NCI-H82 treated with DMSO at 0.1 percent for 48 hours (cell line): ENCODE data around the gene DHRS4.
A peak's percentile ranks its signal among the peaks of the same experiment; 100 is the strongest.

Source experiments
- DNase-seq: peaks from one replicate; lab custom pipeline; 2025; ENCODE audit not compliant: unreplicated experiment; lab: John Stamatoyannopoulos, UW

DHRS4 gene

DNA sequence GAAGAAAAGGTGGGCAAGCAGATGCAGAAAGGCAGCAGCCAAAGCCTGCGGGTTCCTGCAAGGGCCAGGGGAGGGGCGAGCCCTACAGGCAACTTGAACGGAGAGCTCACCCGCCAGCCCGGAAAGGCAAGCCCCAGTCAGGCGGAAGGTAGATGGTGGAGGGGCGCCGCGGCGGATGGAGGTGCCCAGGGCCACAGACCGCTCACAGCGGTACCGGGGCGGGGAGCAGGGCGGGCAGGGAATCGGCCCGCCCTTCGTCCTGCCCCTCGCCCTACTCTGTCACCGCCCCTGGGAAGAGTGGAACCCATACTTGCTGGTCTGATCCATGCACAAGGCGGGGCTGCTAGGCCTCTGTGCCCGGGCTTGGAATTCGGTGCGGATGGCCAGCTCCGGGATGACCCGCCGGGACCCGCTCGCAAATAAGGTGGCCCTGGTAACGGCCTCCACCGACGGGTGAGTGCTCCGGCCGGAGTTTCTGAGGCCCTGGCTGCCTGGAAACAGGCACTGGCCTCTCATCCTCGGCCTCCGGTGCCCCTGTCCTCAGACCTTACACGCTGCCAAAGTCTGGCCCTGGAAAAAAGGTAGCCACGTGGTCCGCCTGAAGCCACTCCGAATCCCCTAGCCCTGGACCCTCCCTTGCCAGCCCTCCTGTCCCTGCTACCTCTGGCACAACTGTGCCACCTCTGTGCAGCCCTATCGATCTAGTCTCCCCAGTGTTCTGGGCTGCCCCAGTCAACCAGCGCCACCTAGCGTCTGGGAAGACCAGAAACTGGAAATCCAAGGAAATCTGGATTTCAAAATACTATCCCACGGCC is at the start of gene DHRS4:
Gene DHRS4 (plus strand): TSS at position 307 of the 815 bp plus-strand sequence. CDS start 19 bp downstream, at position 326.
- peak; percentile 66 for DNase-seq

- peak; percentile 36 for DNase-seq
Observed at GRCh38 chr14:23910101-23910875, 43.3 kb upstream of the DHRS4 start.

DNA sequence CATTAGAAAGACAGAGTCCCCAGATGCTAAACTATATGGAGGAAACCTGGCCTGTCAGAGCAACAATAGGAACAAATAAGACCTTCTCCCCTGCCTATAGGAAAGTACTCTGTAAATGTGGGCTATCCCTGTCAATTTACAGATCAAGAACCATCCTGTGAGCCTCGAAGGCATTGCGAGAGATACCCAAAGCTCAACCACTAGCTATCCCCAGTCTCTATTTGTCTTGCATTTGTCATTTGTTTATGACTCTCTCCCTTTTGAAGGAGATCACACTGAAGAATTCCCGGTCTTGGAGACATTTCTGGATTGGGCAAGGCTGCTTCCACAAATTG is 42.7 kb upstream of the DHRS4 start:
- no peak for DNase-seq

GRCh38 chr14:23915559-23915958 is 38.0 kb upstream of the DHRS4 start:
- DNase-seq, result no peak

DNA sequence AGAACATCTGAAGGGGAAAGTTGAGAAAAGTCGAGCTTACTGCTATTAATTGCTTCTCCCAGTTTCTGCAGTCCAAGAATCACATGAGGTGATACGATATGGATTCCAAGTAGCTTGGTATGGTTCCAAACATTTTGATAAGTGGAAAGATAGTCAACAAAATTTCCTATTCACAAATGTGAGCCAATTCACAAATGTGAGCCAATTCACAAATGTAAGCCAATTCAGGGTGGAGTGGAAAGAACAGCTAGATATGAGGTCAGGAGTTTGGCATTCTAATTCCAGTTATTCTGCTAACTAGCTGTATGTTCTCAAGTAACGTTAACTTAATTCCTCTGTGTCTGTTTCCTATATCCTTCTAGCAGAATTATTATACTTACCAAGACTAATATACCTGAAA is 37.6 kb upstream of the DHRS4 start:
- DNase-seq, result no peak

DNA sequence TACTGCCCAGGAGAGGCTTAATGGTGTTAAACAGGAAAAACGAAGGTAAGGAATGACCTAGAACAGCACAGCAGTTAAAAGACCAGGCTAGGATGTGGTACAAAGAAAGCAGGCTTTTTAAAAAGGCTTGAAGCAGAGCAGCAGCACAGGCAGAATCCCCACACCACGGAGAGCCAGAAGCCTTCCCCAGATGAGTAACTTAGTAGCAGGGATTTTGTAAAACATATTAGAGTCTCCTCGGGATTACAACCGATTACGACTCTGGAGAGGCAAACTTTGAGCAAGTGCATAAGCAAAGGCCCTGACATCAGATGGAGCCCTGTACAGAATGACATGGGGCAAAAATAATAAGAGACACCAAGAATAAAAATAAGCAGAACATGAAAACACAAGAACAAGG is 37.1 kb upstream of the DHRS4 start:
- no peak for DNase-seq

DNA sequence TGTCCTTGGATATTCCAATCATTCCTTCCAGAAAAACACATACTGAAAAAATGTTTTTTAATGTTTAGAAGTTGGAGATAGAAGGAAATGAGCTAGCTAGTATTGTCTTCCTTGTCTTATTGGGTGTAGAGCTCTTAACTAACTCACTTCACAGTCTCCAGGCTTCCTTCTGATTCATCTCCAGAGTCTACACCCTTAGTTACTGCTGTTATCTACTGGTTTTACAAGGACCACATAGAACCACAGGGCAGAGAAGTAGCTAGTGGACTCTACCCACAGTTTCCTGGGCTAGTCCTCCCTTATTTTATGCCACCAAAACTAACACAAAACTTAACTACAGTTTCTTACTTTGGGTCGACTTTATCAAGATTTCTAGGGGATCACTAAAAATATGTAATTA is 31.0 kb upstream of the DHRS4 start:
- DNase-seq, result no peak

DNA sequence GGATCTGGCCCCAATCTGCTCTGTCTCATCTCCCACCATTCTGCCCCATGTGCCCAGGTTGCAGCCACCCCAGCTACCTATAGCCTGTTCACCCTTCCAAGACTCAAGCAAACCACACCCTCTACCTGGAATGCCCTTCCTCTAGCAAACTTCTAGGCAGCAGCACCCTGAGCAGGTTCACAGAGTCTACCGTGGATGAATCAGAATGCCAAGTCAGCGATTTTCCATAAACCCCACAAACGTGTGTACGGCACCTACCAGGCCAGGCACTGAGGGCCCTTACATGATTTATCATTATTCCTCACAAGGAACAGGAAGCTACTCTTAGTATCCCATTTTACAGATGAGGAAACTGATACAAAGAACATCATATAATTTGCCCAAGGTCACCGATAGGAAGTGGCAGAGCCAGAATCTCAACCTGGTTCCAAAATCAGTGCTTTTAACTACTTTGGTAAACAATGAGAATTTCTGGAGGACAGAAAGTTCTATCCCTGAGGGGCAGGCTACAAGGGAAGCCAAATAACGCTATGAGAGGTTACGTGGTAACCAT is 28.0 kb upstream of the DHRS4 start:
- no peak for DNase-seq

- no peak for DNase-seq
Observed at GRCh38 chr14:23926543-23926942, 27.0 kb upstream of the DHRS4 start.

GRCh38 chr14:23929136-23929535 is 24.4 kb upstream of the DHRS4 start:
- no peak for DNase-seq

DNA sequence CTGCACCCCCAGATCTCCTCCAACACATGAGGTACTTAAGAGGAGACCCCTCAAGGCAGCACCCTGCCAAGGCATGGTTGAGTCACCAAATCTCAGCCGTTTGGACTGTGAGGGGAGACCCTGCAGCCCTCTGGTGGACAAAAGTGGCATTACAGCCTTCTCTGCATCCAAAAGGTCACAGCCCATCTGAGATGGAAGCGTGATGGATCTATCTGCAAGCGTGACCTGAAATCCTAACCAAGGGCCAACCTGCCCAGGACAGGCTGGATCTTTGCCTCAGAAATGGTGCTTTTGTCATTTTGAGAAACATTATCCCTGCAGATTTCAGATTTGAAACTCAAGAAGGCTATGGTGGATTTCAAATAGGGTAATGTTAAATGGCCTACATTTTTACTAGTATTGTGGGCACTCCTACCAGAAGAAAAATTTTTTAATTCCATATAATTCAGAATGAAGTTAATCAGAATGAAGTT is 23.7 kb upstream of the DHRS4 start:
- no peak for DNase-seq

- DNase-seq, result no peak
Observed at GRCh38 chr14:23930742-23931141, 22.8 kb upstream of the DHRS4 start.

GRCh38 chr14:23931721-23932289 is 21.8 kb upstream of the DHRS4 start:
- DNase-seq, result no peak

GRCh38 chr14:23932639-23933038 is 20.9 kb upstream of the DHRS4 start:
- no peak for DNase-seq

GRCh38 chr14:23933108-23933741 is 20.3 kb upstream of the DHRS4 start:
- no peak for DNase-seq

- no peak for DNase-seq
Observed at GRCh38 chr14:23933742-23934128, 19.8 kb upstream of the DHRS4 start.

- DNase-seq, result no peak
Observed at GRCh38 chr14:23935158-23935557, 18.4 kb upstream of the DHRS4 start.

DNA sequence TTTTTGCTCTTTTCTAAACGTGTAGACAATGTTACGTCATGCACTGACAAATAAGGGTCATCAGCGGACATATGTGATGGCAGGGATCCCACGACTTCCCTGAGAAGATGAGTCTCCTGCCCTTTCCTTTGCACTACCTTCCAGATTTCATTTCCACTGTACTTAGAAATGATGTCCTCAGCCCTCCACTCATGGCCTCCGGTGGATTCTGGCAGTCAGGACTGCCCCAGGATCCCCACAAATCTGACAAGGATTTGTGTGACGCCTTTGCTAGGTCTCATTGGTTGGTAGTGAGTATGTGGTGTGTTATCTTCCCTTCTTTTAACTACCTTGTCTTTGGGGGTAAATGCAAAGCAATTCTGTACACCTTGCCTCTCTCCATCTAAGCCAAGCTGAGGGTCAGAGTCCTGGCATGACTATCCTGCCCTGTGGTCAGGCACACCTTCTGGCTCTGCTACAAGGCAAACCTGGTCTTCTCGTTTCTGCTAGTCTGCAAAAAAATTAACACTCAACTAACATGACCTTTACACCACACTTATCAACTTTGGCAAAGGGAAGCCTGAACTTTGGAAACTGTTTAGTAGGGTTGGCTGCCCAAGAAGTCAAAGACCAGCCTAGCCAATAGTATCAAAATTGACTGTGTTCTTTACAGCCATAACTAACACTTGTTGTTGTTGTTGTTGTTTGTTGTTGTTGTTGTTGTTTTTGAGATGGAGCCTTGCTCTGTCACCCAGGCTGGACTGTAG is 17.3 kb upstream of the DHRS4 start:
- DNase-seq, result no peak

- no peak for DNase-seq
Observed at GRCh38 chr14:23937203-23937602, 16.4 kb upstream of the DHRS4 start.

GRCh38 chr14:23938823-23939222 is 14.7 kb upstream of the DHRS4 start:
- no peak for DNase-seq
